Ishikawa (cell line): ENCODE results near the gene LMF1.

ENCODE experiments used
- CREB1 ChIP-seq: IDR thresholded peaks from 2 replicates; pipeline ENCODE4 v1.6.1; 2012; ENCODE audit warnings: low read depth
- EP300 ChIP-seq: IDR thresholded peaks from 2 replicates; pipeline ENCODE4 v1.6.1; 2012; ENCODE audit warnings: borderline replicate concordance
- NFIC ChIP-seq: IDR thresholded peaks from 2 replicates; pipeline ENCODE4 v1.6.1; 2012
- TAF1 ChIP-seq: IDR thresholded peaks from 2 replicates; pipeline ENCODE4 v1.6.1; 2012; ENCODE audit warnings: low read depth, mild to moderate bottlenecking
- TEAD4 ChIP-seq: IDR thresholded peaks from 2 replicates; pipeline ENCODE4 v1.6.1; 2012
- USF1 ChIP-seq: IDR thresholded peaks from 2 replicates; pipeline ENCODE4 v1.6.1; 2012
- YY1 ChIP-seq: IDR thresholded peaks from 2 replicates; pipeline ENCODE4 v1.6.1; 2012; ENCODE audit warnings: low read depth
- TF ChIP-seq, protein P1 (sequence below): IDR thresholded peaks from 2 replicates; pipeline ENCODE4 v1.6.1; 2012; ENCODE audit warnings: low read depth, mild to moderate bottlenecking

GRCh38 chr16:869823-870641 lies 100.8 kb downstream of the LMF1 start:
- TF ChIP-seq YY1 (no peak), EP300 (no peak), CREB1 (no peak), USF1 (no peak), TAF1 (no peak), NFIC (no peak), TEAD4 (no peak)
- TF ChIP-seq, protein P1, sequence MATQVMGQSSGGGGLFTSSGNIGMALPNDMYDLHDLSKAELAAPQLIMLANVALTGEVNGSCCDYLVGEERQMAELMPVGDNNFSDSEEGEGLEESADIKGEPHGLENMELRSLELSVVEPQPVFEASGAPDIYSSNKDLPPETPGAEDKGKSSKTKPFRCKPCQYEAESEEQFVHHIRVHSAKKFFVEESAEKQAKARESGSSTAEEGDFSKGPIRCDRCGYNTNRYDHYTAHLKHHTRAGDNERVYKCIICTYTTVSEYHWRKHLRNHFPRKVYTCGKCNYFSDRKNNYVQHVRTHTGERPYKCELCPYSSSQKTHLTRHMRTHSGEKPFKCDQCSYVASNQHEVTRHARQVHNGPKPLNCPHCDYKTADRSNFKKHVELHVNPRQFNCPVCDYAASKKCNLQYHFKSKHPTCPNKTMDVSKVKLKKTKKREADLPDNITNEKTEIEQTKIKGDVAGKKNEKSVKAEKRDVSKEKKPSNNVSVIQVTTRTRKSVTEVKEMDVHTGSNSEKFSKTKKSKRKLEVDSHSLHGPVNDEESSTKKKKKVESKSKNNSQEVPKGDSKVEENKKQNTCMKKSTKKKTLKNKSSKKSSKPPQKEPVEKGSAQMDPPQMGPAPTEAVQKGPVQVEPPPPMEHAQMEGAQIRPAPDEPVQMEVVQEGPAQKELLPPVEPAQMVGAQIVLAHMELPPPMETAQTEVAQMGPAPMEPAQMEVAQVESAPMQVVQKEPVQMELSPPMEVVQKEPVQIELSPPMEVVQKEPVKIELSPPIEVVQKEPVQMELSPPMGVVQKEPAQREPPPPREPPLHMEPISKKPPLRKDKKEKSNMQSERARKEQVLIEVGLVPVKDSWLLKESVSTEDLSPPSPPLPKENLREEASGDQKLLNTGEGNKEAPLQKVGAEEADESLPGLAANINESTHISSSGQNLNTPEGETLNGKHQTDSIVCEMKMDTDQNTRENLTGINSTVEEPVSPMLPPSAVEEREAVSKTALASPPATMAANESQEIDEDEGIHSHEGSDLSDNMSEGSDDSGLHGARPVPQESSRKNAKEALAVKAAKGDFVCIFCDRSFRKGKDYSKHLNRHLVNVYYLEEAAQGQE, result no peak
